DLD1 (cell line): ENCODE data around the gene MLXIP.
"Not testable (repeated sequence)": the region's sequence is repeated elsewhere in the genome, so short reads cannot be mapped to it uniquely, and the experiment has no call there.

Source experiments
- in situ Hi-C: cut with HindIII; loops from 2 replicates; pipeline ENCODE4 v1.10.0; 2017; ENCODE audit warnings: low sequenced_read_pairs

MLXIP gene

DNA sequence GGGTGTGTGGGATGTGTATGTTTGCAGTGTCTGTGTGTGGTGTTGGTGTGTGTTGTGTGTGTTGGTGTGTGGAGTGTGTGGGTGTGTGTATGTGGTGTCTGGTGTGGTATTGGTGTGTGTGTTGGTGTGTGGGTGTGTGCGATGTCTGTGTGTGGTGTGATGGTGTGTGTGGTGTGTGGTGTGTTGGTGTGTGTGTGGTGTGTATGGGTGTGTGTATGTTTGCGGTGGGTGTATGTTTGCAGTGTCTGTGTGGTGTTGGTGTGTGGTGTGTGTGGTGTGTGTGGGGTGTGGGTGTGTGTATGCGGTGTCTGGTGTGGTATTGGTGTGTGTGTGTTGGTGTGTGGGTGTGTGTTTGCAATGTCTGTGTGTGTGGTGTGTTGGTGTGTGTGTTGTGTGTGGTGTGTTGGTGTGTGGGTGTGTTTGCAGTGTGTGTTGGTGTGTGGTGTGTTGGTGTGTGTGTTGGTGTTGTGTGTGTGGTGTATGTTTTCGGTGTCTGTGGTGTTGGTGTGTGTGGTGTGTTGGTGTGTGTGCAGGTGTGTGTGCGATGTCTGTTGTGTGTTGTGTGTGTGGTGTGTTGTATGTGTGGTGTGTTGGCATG is 15.7 kb downstream of the MLXIP start:
- in situ Hi-C loops: no loop called here

DNA sequence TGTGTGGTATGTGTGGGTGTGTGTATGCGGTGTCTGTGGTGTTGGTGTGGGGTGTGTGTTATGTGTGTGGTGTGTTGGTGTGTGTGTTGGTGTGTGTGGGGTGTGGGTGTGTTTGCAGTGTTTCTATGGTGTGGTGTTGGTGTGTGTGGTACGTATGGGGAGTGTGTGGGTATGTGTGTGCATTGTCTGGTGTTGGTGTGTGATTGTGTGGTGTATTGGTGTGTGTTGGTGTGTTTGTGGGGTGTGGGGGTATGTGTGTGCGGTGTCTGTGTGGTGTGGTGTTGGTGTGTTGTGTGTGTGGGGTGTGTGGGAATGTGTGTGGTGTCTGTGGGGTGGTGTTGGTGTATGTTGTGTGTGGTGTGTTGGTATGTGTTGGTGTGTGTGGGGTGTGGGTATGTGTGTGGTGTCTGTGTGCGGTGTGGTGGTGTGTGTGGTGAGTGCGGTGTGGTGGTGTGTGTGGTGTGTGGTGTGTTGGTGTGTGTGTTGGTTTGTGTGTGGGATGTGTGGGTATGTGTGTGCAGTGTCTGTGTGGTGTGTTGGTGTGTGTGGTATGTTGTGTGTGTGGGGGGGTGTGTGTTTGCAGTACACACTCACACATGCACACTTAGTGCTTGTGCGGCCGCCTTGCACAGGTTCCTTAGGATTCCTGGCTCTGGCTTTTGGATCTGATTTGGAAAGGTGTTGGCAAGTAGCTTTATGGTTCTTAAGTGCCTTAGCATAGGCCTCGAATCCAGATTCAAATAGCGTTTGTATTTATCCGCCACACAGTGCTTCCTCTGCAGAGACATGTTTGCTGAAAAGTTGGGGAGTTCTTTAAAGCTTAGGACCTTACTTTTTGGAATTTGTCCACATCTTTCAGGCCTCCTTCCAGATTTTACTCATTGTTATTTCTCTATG is 16.4 kb downstream of the MLXIP start:
- in situ Hi-C loops: no loop called here

DNA sequence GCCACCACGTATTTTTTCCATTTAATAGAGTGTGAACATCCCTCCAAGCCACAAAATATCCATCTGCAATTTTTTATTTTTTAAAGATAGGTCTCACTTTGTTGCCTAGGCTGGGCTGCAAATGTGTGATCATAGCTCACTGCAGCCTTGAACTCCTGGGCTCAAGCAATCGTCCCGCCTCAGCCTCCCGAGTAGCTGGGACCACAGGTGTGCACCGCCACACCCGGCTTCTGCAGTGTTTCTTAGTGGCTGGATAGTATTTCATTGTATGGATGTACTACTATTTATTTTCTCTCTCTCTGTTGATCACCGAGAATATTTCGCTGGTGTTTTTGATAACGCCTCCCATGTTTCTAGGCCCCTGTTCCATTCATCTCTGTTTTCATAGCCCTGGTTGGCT is 17.5 kb downstream of the MLXIP start:
- in situ Hi-C loops: no loop called here

DNA sequence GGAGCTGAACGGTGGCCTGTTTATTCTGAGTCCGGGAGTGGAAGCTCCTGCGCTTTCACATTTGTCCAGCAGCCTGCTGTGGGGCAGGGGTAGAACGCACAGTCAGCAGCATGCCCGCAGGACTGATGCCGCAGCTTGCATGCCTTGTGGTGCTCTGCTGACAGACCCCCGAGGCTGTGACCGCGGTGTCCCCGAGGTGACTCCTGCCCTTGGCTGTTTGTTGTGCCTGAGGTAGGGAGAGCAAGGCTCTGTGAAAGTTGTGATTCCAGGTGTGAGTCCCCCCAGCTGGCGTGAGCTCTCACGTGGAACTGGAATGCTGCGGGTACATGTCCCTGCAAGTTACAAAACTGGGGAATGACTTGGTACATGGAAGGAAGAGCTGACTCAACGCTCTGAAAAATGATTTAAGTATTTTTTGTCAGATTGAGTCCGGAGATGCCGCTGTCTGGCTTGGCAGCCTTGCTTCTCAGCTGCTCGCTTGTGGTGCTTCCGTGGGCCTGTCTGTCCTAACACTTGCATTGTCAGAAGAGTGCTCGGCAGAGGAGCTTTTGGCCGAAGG is 18.1 kb downstream of the MLXIP start:
- in situ Hi-C loops: no loop called here

DNA sequence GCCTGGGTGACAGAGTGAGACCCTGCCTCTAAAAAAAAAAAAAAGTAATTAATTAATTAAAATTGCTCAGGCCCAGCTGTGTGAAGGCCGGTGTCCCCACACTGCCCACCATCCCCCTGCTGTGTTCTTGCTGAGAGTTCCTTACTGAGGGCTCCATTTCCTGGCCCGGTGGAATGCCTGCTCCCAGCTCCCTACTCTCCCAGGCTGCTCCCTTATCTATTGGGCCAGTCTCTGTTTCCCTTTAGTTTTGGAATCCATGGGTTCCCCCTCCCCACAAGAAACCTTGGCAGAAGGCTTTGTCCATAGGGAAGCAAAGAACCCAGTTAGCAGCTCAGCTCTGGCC is 19.0 kb downstream of the MLXIP start:
- in situ Hi-C loops: no loop called here

DNA sequence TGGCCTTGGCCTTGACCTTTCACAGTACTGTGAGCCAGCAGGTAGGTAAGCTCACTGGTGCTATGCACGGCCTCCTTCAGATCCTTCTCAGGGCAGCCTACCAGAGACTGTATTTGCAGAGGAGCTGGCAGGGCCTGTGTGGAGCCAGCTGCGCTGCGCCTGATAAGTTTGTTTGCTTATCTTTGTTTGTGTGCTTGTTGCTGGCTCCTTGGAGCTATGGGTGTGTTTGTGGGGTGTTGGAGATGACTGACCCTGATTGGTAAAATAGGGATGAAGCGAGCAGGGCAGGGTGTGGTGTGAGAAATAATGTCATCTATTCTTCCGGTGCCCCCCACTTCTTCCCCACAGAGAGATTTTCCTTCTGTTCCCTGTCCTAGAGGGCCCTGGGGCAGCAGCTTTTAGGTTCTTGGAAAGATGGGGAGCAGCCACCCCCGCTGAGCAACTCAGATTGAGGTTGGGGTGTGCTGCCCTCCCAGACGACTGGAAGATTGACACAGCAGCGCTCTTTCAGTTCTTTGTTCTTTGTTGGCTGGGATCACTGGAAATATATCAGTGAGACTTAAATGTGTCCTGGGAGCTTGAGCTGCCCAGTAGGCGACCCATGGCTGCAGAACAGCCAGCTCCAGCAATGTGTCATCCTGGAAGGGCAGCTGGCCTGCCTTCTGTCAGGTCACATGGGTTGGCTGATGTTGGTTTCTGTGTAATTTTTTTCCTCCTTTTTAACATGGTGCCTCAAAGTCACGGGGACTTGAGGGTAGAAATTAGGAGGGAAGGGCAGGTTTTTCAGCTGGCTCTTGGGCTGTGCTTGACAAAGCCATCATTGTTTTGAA is 19.6 kb downstream of the MLXIP start:
- in situ Hi-C loops: no loop called here

DNA sequence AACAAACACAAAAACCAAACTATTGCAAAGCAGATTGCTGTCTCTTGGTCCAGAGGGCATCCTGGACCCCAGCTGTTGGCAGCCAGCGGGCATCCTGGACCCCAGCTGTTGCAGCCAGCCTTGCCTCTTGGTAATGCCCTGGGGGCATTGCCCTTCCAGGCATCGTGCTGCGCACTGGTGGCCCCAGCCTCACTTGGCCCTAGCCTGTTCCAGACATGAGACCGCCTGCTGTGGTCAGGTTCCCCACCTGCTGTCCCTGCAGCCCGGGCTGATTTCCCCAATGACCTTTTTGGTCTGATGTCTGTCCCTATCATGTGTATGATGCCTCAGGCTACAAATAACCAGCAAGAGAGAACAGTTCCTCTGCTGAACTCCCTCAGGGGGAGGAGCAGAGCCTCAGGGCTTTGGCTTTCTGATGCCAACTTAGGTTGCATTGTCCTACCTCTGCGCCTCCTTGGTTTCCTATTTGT is 20.8 kb downstream of the MLXIP start:
- in situ Hi-C loops: no loop called here

DNA sequence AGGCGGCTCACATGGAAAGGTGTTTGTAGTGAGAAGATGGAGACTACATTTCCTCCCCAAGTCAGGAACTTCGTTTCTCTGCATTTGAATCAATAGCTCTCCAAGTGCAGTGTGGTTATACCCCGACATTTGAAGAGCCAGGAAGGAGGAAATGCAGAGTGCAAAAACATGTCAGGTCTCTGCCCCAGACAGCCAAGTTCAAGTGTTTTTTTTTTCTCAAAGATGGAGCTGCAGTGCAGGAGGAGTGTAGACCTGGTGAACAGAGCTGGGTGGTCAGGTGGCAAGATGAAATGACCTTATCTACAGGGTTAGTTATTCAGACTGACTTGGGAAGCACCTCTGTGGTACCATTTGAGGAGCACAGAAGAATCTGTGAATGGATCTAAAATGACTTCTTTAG is 21.3 kb downstream of the MLXIP start:
- in situ Hi-C loops: no loop called here

DNA sequence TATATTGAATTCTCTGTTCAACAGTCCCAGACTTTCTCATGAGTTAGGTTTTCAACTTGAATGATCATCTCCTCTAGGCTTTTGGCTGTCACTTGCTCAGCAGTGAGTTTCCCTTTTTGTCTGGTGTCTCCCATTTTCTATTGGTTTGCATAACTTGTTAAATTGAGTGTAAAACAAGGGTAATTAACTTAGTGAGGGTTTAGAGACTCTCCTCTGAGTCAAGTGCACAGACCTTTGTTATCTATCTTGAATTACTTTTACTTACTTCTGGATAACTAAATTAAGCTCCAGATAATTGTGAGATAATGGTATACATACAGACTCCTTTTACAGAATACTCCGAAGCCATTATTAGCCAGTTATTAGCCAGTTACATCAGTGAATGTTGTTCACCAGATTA is 22.0 kb downstream of the MLXIP start:
- in situ Hi-C loops: no loop called here

DNA sequence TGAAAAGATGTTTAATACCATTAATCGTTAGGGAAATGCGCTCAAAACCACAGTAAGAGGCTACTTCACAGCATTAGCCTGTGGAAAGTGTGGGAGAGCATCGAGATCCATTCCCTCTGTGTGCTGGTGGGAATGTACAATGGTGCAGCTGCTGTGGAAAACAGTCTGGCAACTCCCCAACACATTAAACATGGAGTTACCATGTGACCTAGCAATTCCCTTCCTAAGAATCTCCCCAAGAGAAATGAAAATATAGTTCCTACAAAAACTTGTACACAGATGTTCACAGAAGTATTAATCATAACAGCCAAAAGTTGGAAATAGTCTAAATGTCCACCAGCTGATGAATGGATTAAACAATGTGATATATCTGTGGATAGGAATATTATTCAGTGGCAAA is 23.8 kb downstream of the MLXIP start:
- in situ Hi-C loops: no loop called here

DNA sequence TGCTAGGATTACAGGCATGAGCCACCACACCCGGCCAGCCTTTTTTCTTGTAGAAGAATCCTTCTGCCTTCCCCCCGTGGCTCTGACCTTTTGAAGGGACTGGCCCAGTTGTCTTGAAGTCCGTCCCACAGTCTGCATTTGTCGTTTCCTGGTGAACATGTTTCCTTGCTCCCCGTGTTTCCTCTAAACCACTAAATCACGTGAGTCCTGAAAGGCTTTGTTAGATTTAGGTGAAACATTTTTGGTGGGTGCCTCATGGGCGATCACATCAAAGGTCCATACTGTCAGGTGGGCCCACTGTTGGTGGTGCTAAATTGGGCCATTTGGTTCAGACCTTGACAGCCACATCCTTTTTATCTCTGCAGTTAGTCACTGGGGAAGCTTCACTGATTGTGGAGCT is 26.3 kb downstream of the MLXIP start:
- in situ Hi-C loops: no loop called here

DNA sequence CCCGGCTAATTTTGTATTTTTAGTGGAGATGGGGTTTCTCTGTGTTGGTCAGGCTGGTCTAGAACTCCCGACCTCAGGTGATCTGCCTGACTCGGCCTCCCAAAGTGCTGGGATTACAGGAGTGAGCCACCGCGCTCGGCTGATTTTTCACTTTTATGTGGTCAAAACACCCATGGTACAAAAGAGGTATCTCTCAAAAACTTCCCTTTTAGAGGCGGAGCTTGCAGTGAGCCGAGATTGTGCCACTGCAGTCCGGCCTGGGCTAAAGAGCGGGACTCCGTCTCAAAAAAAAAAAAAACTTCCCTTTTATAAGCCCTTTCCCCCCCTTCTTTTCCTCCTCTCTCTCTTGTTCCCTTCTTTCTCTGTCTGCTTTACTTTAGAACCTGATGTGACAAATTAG is 26.9 kb downstream of the MLXIP start:
- in situ Hi-C loops: not testable (repeated sequence)

DNA sequence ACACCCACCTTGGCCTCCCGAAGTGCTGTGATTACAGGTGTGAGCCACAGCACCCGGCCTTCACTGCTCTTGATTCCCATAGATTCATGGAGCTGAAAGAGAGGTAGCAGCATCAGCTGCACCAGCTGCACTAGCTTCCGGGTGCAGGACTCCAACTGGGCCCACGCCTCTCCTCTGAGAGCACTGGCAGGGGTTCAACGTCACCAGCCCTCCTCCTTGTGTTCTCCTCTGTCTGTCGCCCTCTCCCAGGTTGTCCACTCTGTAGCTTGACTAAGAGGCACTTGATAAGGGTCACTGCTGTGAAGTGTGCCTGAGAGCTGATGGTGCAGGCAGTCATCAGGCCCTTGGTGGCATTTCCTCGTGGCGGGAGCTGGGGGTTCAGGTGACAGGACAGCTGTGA is 28.3 kb downstream of the MLXIP start:
- in situ Hi-C loops: no loop called here

DNA sequence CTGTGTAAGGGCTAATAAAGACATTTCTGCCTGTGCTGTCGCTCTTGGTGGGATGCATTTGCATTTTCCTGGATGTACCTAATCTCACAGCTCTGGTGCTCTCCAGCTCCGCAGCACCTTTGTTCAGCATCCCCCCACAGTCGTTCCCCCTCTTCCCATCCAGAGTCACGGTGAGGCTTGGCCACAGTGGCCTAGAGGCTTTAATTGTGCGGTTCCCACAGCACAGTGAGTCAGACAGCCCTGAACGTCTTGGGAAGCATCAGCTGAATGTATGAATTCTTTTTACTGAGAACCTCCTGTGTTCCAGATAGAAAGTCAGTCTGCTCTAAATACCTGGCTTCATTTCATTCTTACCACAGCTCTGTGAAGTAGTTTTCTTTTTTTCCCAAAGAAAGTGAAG is 28.7 kb downstream of the MLXIP start:
- in situ Hi-C loops: no loop called here

DNA sequence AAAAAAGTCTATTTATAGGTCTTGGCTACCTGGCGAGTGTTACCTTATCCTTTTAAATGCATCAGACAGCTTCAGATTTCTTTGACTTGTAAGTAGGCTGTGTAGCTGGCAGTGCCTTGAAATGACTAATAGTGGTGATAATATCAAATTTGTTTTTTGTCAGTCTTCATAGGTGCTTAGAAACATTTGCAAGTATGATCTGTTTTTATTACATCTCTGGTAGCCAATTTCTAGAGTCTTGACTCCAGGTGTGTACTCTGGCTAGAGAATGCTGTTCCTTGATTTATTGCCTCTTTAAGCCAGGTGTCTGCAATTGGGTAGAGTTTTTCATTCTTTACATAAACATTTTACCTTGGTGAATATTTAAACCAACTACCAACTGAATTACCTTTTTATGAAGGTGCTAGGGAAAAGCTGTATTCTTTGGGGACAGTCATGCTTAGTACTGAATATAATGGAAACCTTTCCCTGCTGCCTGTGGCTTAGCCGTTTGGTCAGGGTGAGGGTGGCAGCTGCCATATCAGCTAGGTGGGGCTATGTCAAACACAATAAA is 32.6 kb downstream of the MLXIP start:
- in situ Hi-C loops: no loop called here

DNA sequence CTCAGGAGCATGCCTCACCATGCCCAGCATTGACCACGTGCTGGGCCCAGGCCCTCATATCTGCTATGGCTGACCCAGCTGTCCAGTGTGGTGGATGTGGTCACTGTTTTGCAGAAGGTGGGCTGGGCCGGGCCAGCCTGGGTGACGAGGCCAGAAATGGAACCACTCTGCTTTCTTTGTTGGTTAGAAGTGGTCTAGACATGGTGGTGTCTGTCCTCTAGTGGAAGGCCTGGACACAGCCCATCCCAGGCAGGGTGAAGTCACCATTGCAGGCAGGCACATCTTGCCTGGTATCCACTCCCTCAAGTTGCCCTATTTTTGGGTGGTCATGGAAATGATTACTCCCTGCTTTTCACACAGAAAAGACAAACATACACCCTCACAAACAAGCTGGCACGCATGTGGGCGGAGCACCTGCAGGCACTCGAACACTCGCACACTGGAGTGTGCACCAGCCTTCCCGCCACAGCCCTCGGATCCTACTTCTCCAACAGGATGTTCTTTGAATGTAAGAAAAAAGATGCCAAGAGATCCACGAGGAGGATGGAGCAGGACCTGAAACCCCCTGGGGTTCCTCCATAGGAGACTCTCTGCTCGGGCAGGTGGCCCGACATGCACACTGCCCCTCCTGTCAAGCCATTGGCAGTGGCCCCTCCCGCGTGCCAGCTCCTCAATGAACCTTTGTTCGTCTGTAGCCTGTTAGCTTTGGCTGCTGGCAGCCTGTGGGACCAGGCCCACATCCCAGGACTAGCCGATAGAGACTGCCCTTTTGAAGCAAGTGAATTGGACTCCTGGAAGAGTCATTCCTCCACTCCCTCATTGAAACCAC is 38.4 kb downstream of the MLXIP start:
- in situ Hi-C loops: no loop called here

DNA sequence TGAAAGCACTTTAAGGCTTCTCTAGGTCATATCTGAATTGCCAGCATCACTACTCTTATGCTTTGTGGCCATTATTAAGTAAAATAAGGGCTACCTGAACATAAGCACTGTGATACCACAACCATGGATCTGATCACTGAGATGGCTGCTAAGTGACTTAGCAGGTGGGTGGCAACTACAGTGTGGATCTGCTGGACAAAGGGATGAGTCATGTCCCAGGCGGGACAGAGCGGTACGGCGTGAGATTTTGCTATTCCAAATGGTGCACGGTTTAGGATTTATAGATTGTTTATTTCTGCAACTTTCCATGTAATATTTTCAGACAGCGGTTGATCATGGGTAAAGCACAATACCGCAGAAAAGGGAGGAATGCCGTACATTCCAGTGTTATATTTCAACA is 39.4 kb downstream of the MLXIP start:
- in situ Hi-C loops: no loop called here

DNA sequence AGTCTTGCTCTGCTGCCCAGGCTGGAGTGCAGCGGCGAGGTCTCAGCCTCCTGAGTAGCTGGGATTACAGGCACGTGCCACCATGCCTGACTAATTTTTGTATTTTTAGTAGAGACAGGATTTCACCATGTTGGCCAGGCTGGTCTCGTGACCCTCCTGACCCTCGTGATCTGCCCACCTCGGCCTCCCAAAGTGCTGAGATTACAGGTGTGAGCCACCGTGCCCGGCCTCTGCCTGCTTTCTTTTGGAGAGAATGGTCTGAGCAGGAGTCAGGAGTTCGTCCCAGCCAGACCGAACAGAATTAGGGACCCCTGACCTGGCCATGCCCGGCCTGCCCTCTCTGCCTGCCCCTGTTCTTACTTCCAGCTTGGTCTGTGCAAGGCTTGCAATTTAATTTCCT is 42.8 kb downstream of the MLXIP start:
- in situ Hi-C loops: not testable (repeated sequence)

DNA sequence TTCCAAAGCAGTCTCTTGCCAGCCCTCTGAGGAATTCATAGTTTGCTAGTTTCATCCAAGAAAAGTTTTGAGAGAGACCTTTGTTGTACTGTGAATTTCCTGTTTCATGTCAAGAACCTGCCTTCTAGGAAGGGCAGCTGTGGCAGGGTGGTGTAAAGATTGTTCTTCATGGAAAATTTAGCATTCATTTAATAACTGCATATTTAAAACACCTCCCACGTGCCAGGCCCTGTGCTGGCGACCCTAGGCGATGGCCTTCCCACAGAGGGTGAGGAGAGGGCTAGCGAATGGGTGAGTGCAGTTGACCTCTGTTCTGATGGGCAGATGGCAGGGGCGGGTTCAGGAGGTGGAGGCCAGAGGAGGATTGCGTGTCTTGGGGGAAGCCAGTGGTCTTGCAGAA is 43.2 kb downstream of the MLXIP start:
- in situ Hi-C loops: no loop called here

DNA sequence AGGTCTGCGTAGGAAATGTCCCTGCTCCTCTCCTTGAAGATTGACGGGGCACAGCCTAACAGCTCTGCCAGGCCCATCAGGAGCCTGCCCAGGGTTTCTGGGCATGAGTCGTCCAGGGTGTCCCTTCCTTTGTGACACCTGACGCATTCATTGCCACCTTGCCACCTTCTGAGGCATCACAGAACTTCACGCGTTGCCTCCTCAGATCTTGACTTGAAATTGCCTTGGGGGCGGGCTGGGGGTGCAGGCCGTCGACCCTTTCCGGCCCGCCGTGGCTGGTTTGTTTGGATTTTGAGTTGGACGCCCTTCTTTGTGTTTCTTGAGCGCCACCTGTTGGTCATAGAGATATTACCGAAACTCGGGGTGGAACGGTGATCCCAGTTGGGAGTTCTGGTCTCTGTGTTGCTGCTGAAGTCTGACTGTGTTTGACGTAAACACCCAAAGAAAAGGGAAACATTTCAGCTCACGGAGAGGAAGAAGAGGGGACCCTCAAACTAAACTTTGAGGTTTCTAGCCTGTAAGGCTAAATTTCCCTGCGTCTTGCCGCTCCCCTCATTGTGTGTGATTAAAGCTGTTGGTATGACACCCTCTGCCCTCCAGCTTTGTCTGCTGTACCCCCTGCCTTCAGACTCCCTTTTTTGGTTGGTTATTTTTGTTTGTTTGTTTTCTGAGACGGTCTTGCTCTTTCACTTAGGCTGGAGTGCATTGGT is 44.6 kb downstream of the MLXIP start:
- in situ Hi-C loops: no loop called here
